Activated CD4-positive, CD25-positive, alpha-beta regulatory T cell (primary cell): ENCODE results near the gene SLC13A4.
"Not testable (repeated sequence)": the region's sequence is repeated elsewhere in the genome, so short reads cannot be mapped to it uniquely, and the experiment has no call there.

Experiments used
- DNase-seq, 4 experiments: peaks; one replicate each; lab custom pipeline; 2025; lab: John Stamatoyannopoulos, UW

Gene SLC13A4

GRCh38 chr7:135748770-135749169 lies 20.8 kb upstream of the SLC13A4 start, which contains the start of gene FAM180A:
Gene FAM180A (minus strand): TSS chr7:135748813. CDS start chr7:135748580, 233 bp downstream.
- no peak for DNase-seq

- DNase-seq, result no peak
Measured at GRCh38 chr7:135747366-135747765, 19.4 kb upstream of the SLC13A4 start.

GRCh38 chr7:135745703-135746312 lies 17.8 kb upstream of the SLC13A4 start:
- no peak for DNase-seq

- no peak for DNase-seq
Measured at GRCh38 chr7:135744938-135745702, 17.1 kb upstream of the SLC13A4 start.

GRCh38 chr7:135743907-135744731 lies 16.1 kb upstream of the SLC13A4 start:
- no peak for DNase-seq

- no peak for DNase-seq
Measured at GRCh38 chr7:135742371-135742770, 14.4 kb upstream of the SLC13A4 start.

- no peak for DNase-seq
Measured at GRCh38 chr7:135741905-135742304, 13.9 kb upstream of the SLC13A4 start.

GRCh38 chr7:135740889-135741288 lies 12.9 kb upstream of the SLC13A4 start:
- DNase-seq, result no peak

GRCh38 chr7:135737306-135737647 lies 9.3 kb upstream of the SLC13A4 start:
- DNase-seq, result not testable (repeated sequence)

GRCh38 chr7:135736586-135737305 lies 8.8 kb upstream of the SLC13A4 start:
- no peak for DNase-seq

- DNase-seq, result no peak
Measured at GRCh38 chr7:135734343-135734689, 6.3 kb upstream of the SLC13A4 start.

GRCh38 chr7:135733603-135734342 lies 5.8 kb upstream of the SLC13A4 start:
- no peak for DNase-seq

GRCh38 chr7:135731131-135731530 lies 3.1 kb upstream of the SLC13A4 start:
- DNase-seq, result no peak

GRCh38 chr7:135729230-135729629 lies 1.2 kb upstream of the SLC13A4 start:
- DNase-seq, result no peak

- DNase-seq, result no peak
Measured at GRCh38 chr7:135726911-135727673, 894 bp downstream of the SLC13A4 start.

- no peak for DNase-seq
Measured at GRCh38 chr7:135726276-135726788, 1.7 kb downstream of the SLC13A4 start.

- DNase-seq, result no peak
Measured at GRCh38 chr7:135723411-135723810, 4.6 kb downstream of the SLC13A4 start.

GRCh38 chr7:135721198-135721820 lies 6.7 kb downstream of the SLC13A4 start:
- DNase-seq, result no peak

GRCh38 chr7:135719688-135720087 lies 8.3 kb downstream of the SLC13A4 start:
- DNase-seq, result no peak
